KMS-11 (cell line): ENCODE results near the gene RABAC1.

Experiments
- H2AFZ ChIP-seq: fragments of 200-600 bp; sonication (generic); 2 replicates; pipeline ENCODE4 v1.6.1; 2016; ENCODE audit warnings: antibody characterized with exemption, mixed run types, low read depth
- H3K27ac ChIP-seq: fragments of 200-600 bp; sonication (generic); 2 replicates; pipeline ENCODE4 v1.6.1; 2016; ENCODE audit warnings: mild to moderate bottlenecking, mixed run types
- H3K27me3 ChIP-seq: fragments of 200-600 bp; sonication (generic); 2 replicates; pipeline ENCODE4 v1.6.1; 2017; ENCODE audit warnings: mild to moderate bottlenecking, low read depth, mixed run types, moderate library complexity; ENCODE audit not compliant: insufficient read depth
- H3K36me3 ChIP-seq: fragments of 200-600 bp; sonication (generic); 2 replicates; pipeline ENCODE4 v1.6.1; 2017; ENCODE audit warnings: mild to moderate bottlenecking, mixed run types; ENCODE audit not compliant: insufficient read depth
- H3K4me1 ChIP-seq: fragments of 200-600 bp; sonication (generic); 2 replicates; pipeline ENCODE4 v1.6.1; 2016; ENCODE audit warnings: mild to moderate bottlenecking, low read depth, mixed run types; ENCODE audit not compliant: poor library complexity, severe bottlenecking
- H3K4me2 ChIP-seq: fragments of 200-600 bp; sonication (generic); 2 replicates; pipeline ENCODE4 v1.7.0; 2016; ENCODE audit warnings: mild to moderate bottlenecking, mixed run types
- H3K4me3 ChIP-seq: fragments of 200-600 bp; sonication (generic); IDR thresholded peaks from 2 replicates; pipeline ENCODE4 v1.6.1; 2017; ENCODE audit warnings: low read depth, low read length, mixed read lengths; ENCODE audit not compliant: insufficient read depth
- H3K79me2 ChIP-seq: fragments of 200-600 bp; sonication (generic); 2 replicates; pipeline ENCODE4 v1.6.1; 2016; ENCODE audit warnings: low read depth, mixed run types; ENCODE audit not compliant: insufficient read depth
- H3K9ac ChIP-seq: fragments of 200-600 bp; sonication (generic); 2 replicates; pipeline ENCODE4 v1.6.1; 2016; ENCODE audit warnings: mild to moderate bottlenecking, mixed run types
- H4K20me1 ChIP-seq: fragments of 200-600 bp; sonication (generic); 2 replicates; pipeline ENCODE4 v1.6.1; 2016; ENCODE audit warnings: mild to moderate bottlenecking, mixed run types; ENCODE audit not compliant: insufficient read depth
- TF ChIP-seq, protein P1 (sequence below): fragments of 200-600 bp; sonication (generic); conservative IDR thresholded peaks from 2 replicates; pipeline ENCODE4 v1.6.1; 2017; ENCODE audit warnings: low read depth, mild to moderate bottlenecking, antibody characterized with exemption, low read length, moderate library complexity, mixed read lengths

RABAC1 gene

GRCh38 chr19:41913538-41914423 is 45.3 kb downstream of the RABAC1 start:
- Histone ChIP-seq H4K20me1 (no peaks in the 10 kb centered on the region), H3K27me3 (peaks cover 50% of the 10 kb centered on the region), H3K9ac (no peak overlapping the region), H3K4me2 (no peak overlapping the region), H3K36me3 (no peaks in the 10 kb centered on the region), H3K4me3 (no peak overlapping the region), H3K79me2 (no peaks in the 10 kb centered on the region), H3K4me1 (no peaks in the 10 kb centered on the region), H2AFZ (no peak overlapping the region), H3K27ac (no peak overlapping the region)
- TF ChIP-seq, protein P1, sequence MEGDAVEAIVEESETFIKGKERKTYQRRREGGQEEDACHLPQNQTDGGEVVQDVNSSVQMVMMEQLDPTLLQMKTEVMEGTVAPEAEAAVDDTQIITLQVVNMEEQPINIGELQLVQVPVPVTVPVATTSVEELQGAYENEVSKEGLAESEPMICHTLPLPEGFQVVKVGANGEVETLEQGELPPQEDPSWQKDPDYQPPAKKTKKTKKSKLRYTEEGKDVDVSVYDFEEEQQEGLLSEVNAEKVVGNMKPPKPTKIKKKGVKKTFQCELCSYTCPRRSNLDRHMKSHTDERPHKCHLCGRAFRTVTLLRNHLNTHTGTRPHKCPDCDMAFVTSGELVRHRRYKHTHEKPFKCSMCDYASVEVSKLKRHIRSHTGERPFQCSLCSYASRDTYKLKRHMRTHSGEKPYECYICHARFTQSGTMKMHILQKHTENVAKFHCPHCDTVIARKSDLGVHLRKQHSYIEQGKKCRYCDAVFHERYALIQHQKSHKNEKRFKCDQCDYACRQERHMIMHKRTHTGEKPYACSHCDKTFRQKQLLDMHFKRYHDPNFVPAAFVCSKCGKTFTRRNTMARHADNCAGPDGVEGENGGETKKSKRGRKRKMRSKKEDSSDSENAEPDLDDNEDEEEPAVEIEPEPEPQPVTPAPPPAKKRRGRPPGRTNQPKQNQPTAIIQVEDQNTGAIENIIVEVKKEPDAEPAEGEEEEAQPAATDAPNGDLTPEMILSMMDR, result no peak

DNA sequence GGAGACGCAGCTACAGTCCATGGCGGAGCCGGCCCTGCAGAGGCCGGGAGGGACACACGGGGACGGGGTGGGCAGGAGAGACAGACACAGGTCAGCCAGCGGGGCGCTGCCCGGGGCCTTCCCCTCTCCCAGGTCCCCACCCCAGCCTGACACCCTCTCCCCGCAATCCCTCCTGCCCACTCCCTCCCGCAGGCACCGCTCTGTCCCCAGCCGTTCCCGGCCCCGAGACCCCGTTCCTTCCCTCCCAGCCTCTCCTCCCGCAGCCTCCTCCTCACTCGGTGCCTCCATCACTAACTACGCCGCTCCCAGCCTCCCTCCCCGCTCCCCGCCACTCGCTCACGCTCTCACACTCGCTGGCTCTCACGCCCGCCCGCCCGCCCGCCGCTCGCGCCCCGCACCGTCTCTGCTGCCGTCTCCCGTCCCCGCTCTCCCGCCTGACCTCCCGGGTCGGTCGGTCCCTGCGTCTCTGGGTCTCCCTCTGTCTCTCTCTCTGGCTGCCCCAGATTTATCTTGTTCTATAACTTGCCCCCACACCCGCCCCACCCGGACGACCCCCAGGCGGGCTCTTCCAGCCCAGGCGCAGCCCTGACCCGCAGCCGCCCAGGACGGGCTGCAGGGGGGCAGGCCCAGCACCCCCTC is 46.1 kb downstream of the RABAC1 start:
- H3K4me2 ChIP-seq, result no peak overlapping the region
- TF ChIP-seq, protein P1, result no peak
- no peaks in the 10 kb centered on the region for H3K36me3 ChIP-seq

GRCh38 chr19:41911889-41912731 is 47.0 kb downstream of the RABAC1 start:
- Histone ChIP-seq H3K36me3 (no peaks in the 10 kb centered on the region), H3K4me1 (no peaks in the 10 kb centered on the region), H3K27me3 (peaks cover 47% of the 10 kb centered on the region), H3K4me2 (no peak overlapping the region), H4K20me1 (no peaks in the 10 kb centered on the region), H3K4me3 (no peak overlapping the region), H3K9ac (no peak overlapping the region), H2AFZ (no peak overlapping the region), H3K79me2 (no peaks in the 10 kb centered on the region), H3K27ac (no peak overlapping the region)
- TF ChIP-seq, protein P1, result no peak

More for the DNA sequence above, 46.1 kb downstream of the RABAC1 start:
- H3K4me1 ChIP-seq, result no peaks in the 10 kb centered on the region
- H3K79me2 ChIP-seq, result no peaks in the 10 kb centered on the region
- no peak overlapping the region for H2AFZ ChIP-seq
- no peak overlapping the region for H3K4me3 ChIP-seq
- no peak overlapping the region for H3K27ac ChIP-seq
- H3K27me3 ChIP-seq, result peaks cover 50% of the 10 kb centered on the region
- H4K20me1 ChIP-seq, result no peaks in the 10 kb centered on the region
- H3K9ac ChIP-seq, result no peak overlapping the region
